Measurements from ENCODE around the gene PADI2.

The PADI2 gene

DNA sequence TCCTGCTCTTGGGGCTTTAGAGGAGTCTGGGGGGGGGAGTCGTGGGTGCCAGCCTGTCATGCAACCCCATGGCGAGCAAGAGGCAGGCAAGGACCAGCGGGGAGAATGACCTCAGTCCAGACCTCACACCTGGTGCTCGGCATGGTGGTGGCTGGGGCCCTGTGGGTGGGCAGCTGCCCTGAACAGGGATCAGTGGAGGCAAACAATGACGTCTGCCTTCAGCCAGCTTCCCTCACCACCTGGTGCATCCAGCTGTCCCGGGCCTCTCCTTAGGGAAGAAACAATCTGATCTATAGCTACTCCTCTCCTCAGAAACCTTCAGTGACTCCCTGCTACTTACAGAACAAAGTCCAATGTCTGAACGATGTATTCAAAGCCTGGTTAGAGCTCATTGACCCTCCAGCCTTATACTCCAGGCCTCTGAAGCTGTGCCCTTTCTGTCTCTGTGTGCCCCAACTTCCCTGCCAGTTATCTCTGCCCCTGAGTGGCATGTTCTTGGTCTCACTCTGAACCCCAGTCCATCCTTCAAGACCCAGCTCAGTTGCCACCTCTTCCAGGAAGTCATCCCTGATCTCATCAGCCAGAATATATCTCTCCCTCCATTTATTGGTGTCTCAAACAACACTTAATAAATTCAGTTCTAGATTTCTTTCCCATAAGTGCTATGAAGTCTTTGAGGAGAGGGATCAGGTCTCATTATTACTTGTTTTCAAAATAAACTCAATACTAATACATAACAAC is 6.6 kb downstream of the PADI2 start:
- no peak for DNase-seq (ENCODE audit: low spot score)

DNA sequence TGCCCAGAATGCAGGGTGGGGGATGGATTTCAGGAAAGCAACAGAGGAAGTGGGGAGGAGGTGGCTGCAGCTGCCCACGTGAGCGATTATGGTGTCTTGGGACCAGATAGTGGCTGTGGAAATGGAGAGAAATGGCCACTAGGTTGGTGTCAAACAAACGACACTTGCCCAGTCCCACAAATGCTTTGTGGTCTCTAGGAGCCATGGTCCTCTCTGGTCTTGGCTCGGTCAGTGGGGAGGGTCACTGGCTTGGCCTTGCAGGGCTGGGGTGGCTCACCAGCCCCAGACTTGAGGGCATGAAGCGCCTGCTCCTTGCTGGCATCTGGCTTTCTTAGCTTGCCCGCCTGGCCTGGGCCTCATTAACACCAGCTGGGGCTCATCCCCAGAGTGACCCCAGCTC is 7.2 kb downstream of the PADI2 start:
- no peak for DNase-seq (ENCODE audit: low spot score)

DNA sequence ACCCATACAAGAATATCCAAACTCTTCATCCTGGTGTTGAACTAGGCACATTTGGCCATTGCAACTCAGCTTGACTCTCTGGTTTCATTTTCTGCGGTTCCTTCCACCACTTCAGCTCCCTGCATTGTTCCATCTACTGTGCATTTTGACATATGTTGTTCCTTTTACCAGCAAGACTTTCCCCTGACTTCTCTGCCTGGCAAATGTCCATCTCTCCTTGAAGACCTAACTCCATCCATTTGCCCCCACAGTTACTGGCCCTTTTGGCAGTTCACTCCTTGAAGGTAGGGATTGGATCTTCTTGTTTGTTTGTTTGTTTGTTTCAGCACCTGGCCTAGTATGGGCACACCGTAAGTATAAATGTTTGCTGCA is 8.7 kb downstream of the PADI2 start:
- DNase-seq (ENCODE audit: low spot score): no peak

DNA sequence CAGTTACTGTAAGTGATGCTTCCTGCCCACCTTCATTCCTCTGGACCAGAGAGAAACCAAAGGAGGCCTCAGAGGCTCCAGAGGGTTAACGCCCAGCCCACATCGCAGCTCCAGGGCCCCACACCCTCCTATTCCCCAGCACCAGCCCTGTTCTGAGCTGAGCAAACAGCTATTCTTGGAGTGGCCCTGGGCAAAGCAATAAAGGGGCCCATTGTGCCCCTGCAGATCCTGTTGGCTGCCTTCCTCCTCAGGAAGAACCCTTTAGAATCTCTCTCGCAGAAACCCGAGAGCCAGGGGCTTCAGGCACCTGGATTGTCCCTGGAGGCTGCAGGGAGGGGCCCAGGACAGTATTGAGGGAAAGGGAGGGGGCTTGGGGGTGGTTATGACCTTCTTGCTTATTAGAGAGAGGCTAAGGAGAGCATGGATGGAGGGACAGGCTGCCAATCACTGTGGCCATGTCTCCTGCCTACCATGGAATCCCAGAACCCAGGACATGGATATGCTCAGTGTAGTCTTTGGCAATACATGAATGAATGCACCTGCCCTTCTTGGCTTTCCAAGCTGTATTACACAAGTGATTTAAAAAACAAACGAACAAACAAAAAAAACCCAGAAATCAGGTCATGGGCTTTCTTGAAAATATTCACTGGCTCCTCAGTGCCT is 9.2 kb downstream of the PADI2 start:
- DNase-seq (ENCODE audit: low spot score): no peak

DNA sequence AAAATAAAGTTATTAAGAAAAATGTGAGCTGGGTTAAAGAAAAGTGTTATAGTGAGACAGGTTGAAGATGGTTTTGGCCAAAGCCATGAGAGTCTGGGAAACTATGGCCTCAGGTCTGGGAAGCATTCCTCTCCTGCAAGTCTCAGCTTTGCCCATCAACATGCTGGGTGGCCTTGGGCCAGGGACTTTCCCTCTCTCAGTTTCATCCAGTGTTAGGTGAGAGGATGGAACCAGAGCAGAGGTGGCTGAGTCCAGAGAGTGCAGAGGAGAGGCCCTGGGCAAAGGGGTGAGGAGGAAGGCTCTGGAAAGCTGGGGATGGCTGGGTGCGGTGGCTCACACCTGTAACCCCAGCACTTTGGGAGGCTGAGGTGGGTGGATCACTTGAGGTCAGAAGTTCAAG is 10.5 kb downstream of the PADI2 start:
- no peak for DNase-seq (ENCODE audit: low spot score)

DNA sequence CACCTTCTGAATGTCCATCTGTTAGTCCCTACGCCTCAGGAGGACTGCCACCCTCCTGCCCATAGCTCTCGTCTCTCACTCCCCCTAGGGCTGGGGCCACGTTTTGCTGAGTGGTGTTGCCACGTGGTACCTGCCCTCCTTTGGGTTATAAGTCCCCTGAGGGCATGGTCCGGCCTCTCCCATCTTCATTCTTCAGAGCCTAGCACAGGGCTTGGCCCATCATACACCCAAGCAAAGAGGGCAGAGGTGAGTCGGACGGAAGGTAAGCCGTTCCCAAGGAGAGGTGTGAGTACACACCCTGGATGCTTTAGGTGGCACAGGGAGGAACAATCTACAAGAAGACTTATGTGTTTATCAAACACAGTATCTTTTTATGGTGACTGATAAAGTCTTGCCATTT is 10.9 kb downstream of the PADI2 start:
- DNase-seq (ENCODE audit: low spot score): no peak

DNA sequence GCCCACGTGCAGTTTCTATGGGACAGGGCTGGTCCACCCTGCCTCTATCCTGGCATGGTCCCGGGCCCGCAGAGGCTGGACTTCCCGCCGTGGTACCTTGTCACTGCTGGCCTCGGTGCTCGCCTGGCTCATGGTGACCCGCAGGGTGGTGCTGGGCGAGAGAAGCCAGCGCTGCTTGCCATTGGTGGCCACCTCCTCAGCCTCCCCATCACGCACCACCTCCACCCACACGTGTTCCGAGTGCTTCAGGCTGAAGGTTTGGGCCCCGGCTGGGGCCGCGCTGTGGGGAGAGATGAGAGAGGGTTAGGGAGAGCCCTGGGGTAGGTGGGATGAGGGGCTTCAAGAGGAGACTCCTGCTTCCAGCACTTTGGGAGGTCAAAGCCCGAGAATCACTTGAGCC is 14.5 kb downstream of the PADI2 start:
- DNase-seq (ENCODE audit: low spot score): no peak

DNA sequence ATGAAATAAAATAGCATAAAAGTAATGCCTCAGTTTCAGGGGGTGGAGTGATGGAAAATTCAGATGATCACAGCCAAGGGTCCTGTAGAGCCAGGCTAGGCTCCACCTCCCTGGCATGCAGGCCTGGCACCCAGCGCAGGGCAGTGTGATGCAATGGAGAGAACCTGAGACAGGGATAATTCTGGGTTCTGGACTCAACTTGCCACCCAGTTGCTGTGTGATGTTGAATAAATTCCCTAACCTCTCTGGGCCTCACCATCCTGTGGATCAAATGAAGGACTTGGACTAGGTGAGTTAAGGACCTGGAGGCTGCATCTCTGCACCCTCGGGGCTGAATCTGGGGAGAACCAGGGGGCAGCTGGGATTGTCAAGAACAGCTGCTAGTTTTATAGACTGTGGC is 17.0 kb downstream of the PADI2 start:
- DNase-seq (ENCODE audit: low spot score): no peak

DNA sequence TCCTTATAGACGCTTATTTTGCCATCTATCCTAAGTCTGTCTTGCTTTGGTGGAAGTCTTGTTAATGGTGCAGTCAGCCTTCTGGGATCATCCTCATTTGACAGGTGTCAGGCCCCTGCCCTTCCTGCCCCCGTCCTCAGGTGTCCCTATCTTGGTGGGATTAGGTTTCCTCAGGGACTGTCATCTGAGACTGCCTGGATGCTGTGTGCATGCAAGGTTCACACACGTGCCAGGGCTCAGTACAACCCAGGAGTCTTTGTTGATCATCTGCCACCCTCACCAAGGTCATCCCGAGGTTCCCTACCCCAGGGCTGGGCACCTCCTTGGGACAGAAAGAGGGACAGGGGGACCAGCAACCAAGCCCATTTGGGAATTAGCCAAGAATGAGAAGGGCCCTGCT is 18.0 kb downstream of the PADI2 start:
- DNase-seq (ENCODE audit: low spot score): no peak

DNA sequence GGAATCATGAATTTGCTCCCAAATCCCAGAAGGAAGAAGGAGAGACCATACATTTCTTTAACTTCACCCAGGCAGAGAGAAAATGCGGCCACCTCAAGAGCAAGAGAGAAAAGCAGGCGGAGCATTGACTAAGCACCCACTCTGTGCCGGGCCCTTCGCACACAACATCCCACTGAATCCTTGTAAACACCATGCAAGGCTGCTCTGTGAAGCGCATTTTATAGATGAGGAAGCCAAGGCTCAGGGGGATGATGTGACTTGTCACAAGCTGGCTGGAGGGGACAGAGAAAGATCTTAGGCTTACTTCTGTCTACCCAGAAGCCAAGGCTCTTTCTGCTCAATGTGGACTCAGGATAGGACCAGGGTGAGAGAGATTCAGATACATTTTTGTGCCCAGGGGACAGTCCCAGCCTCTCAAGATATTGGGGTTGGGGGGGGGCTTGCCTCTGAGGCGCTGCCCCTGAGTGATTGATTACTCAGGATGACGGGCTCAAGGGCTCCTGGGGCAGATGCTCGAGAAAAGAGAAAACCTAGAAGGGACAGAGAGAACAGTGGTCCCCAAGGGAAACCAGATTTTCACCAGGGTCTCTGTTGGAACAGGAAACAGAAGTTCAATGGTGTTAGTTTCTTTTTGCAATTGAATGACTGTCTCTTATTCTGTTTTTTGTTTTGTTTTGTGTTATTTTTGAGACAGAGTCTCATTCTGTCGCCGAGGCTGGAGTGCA is 19.5 kb downstream of the PADI2 start:
- no peak for DNase-seq (ENCODE audit: low spot score)

DNA sequence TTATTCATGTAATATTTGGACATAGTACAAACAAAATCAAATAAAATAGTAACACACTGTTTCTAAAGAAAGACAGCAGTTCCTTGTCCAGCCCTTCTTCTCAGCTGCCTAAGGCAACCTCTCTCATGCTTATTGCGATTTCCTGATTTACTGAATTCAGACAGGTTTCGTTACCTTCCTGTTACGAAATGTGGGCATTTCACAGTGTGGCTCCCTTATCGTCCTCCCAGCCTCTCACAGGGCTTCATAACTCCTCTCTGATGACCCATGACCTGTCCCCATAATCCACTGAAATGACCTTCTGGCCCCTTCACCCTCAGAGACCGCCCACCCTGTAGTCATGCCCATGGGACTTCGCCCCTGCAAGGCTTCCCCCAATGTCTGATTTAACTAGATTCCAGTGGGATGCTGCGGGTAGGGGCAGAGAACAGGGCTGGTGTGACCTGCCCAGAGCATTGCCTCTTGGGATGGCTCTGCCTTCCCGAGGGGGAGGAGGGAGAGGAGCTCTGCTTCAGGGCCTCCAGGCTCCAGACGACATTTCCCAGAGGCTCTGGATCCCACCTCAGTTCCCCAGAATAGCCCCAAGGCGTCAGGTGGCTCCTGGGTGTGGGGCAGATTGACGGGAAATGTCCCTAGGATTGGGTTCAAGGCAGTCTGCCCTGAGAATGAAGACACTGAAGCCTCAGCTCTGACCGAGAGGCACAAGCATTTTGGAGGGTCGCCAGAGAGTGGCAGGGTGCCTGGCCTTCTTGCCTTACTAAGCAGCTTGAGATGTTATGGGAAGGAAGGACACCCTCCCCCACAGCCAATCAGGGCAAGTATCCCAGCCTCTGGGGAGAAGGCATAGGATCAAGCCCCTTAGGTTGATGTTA is 20.6 kb downstream of the PADI2 start:
- DNase-seq (ENCODE audit: low spot score): no peak

DNA sequence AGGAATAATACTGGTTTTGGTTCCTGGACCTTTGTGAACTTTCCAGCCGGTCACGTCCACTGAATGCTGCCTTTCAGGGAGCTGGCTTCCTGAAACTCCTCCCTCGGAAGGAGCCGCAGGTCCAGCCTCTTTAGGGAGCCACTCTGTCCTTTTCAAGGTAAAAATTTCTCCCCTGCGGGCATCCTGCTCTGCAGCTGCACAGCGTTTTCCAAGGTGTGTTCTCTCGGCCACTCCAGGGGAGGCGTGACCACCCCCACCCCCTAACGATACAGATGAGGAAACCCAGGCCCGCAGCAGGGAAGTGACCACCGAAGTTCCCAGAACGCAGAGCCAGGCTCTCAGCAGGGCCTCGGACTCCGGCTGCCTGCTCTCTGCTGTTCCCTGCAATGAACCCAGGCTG is 21.5 kb downstream of the PADI2 start:
- DNase-seq (ENCODE audit: low spot score): no peak

DNA sequence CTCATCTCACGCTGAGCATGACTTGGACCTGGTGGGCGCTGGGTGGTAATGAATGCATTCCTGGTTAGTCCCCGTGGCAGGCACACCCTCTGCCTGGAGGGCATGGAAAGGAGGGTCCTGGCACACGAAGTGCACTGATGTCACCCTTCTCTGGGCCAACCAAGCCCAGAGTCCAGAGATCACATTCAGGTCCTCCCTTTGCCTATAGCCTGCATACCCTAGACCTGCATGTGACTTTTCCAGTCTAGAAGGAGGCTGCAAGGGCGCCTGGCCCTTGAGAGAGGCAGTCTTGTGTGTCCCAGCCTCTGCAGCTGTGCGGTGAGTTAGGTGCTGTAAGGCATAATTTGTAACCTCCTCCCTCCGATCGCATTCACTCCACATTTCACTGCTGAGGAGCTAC is 22.1 kb downstream of the PADI2 start:
- no peak for DNase-seq (ENCODE audit: low spot score)

DNA sequence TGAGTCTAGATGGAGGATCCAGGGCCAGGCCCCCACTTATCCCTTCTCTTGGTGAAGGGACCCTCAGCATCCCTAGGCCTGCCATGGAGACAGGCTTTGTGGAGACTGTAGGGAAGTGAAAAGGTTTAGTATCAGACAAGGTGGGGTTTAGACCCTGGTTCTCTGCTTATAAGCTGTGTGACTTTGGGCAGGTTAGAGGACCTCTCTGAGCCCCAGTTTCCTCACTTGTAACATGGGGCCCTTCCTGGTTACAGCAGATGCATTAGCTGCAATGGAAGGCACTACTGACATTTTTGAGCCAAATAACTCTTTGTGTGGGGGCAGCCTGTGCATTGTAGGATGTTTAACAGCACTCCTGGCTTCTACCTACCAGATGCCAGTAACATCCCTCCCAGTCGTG is 22.7 kb downstream of the PADI2 start:
- DNase-seq (ENCODE audit: low spot score): no peak

DNA sequence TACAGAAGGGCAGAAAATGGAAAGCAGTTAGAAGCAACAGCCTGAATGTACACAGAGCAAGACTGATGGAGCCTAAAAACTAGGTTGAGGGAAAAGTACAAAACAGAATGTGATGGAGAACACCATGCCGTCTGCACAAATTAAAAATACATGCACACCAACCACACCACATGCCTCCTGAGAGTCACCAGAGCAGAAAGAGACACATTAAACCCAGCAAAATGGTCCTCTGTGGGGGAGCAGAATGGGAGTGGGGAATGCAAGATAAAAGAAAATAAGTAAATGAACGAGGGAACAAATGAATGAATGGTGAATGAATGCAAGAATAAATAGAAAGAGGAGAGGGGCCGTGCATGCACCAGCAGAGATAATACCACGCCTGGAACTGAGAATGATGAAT is 24.1 kb downstream of the PADI2 start:
- DNase-seq (ENCODE audit: low spot score): no peak

DNA sequence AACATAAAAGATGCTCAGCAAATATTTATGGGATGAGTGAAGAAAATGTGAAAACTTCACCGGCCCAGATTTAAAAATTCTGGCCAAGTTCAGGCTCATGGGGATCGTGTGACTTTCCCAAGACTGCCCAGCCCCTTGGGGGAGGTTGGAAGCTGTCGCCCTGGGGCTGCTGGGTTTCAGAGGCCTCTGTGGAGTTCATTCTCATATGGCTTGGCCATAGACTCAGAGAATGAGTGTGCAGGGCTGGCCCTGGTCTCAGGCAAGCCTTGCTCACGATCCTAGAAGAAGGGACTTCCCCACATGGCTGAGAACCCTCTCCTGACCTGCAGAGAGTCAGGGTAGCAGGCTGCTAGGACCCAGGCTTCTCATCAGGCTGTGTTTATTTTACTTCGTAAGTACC is 24.6 kb downstream of the PADI2 start:
- no peak for DNase-seq (ENCODE audit: low spot score)

DNA sequence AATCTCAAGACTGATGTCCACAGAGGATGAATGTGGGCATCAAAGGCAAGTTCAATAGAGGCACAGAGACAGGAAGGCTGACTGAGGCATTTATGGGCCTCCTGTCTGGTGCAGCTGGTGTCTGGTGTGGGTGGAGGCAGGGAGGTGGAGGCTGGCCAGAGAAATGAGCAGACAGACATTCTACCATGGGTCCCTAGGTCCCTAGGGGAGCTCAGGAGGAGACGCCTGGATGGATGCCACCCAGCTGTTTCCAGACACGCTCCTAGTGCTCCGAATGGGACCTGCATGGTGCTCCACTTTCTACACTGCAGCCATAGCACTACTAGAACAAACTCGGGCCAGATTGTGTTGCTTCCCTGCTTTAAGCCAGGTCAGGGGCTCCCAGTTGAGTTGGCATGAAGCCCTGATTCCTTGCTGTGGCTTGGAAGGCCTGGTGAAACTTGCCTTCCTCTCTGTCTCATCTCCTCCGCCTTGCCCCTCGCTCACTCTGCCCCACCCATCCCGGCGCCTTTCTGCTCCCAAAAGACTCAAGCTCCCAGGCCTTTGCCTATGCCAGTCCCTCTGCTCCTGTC is 25.3 kb downstream of the PADI2 start:
- no peak for DNase-seq (ENCODE audit: low spot score)

DNA sequence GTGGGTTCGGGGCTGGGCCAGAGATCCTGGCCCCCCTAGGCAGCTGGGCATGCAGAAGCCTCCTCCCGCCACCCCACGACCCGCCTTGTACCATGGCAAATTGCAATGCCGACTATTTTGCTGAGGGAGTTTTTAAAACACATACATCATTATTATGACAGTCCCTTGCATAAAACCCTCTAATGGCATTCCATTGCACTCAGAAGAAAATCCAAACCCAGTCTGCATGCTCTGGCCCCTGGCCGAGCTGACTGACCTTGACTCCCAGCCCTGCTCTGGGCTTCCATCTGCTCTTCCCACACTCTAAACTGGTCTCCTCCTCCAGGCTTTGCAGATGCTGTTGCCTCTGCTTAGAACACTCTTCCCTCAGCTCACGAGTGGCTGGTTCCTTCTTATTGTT is 28.0 kb downstream of the PADI2 start:
- no peak for DNase-seq (ENCODE audit: low spot score)

DNA sequence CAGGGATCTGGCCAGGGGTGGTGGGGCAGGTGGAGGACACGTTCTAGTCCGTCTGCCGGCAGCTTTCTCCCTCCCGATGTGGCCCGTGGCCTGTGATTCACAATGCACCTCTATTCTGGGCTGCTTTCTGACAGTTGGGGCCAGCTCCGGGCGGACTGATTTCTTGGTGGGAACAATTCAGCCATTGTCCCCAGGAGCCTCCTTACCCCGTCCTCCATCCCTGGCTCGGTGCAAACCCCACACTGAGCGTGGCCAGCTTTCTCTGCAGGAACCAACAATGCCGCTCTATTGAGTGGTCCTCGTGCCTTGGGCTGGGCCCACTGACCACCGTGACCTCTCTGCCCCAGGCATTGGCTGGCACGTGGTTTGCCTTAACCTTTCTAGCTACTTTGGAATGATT is 29.7 kb downstream of the PADI2 start:
- no peak for DNase-seq (ENCODE audit: low spot score)

DNA sequence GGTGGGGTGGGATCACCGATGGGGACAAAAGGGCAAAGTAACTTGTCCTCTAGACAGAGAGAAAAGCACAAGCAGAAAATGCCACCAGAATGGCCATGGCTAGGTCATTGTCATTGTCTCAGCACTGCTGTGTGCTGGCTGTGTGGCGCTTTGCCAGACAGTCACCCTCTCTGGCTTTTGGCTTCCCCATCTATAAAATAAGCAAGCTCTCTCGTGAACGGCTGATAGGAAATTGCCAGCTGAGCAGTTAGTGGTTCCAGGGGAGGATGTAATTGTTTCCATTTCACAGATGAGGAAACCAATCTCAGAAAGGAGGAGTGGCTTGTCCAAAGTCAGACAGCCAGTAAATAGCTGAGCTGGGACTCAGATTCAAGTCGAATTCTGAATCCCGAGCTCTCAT is 32.5 kb downstream of the PADI2 start:
- no peak for DNase-seq (ENCODE audit: low spot score)

DNA sequence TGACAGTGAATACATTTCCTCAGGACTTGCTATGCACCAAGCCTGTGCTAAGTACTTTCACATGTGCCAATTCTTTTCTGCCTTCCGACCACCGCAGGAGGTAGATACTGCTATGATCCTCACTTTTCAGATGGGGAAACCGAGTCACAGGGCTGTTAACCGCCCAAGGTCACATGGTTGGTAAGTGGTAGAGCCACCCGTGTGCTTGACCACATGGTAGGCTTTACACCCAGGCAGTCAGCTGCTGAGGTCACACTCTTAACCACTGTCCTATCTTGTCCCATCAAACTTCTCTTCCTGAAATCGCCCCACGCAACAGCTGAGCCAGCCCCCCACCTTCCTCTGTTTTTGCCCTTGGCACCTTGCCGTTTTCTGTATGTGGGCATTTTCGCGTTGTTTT is 34.5 kb downstream of the PADI2 start:
- DNase-seq (ENCODE audit: low spot score): no peak

DNA sequence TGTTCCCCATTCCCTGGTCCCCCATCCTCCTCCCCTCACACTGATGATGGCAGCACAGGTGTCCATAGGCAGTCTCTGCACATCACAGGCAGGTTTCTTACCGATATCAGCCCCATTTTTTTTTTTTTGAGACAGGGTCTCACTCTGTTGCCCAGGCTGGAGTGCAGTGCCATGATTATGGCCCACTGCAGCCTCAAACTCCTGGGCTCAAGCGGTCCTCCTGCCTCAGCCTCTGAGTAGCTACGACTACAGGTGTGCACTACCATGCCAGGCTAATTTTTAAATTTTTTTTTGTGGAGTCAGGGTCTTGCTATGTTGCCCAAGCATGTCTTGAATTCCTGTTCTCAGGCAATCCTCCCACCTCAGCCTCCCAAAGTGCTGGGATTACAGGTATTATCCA is 36.5 kb downstream of the PADI2 start:
- DNase-seq (ENCODE audit: low spot score): no peak

Measured in CD4-positive, alpha-beta T cell treated with Interleukin-15 for 4 hours (primary cell).